Stimulated activated CD4-positive, alpha-beta T cell treated with anti-CD3 and anti-CD28 coated beads, TNF-alpha, amount 100 ng/mL, for 24 hours (primary cell): ENCODE results near the gene HK2.
A peak's percentile ranks its signal among the peaks of the same experiment; 100 is the strongest.
"Not testable (repeated sequence)": the region's sequence is repeated elsewhere in the genome, so short reads cannot be mapped to it uniquely, and the experiment has no call there.

ENCODE experiments used
- DNase-seq, 3 experiments: peaks; one replicate each; pipeline ENCODE4 v3.0.0-alpha.2; 2020; ENCODE audit warnings: low read depth in 3 of 3

HK2 gene

GRCh38 chr2:74833418-74834233, at the start of gene HK2:
Gene HK2, plus strand, starts transcription at chr2:74834127. Its CDS starts 454 bp downstream, at chr2:74834581.
- DNase-seq = peak; percentile 66 to 87 (median 72)

- DNase-seq = no peak
Observed at GRCh38 chr2:74789271-74789670, 44.7 kb upstream of the HK2 start.

GRCh38 chr2:74792282-74792681, 41.6 kb upstream of the HK2 start:
- DNase-seq = no peak

- DNase-seq = not testable (repeated sequence)
Observed at GRCh38 chr2:74794878-74795277, 39.0 kb upstream of the HK2 start.

- no peak for DNase-seq
Observed at GRCh38 chr2:74806355-74806839, 27.5 kb upstream of the HK2 start.

- no peak for DNase-seq
Observed at GRCh38 chr2:74806920-74807319, 27.0 kb upstream of the HK2 start.

GRCh38 chr2:74812787-74813590, 20.9 kb upstream of the HK2 start:
- no peak for DNase-seq

- no peak for DNase-seq
Observed at GRCh38 chr2:74814102-74814501, 19.8 kb upstream of the HK2 start.

GRCh38 chr2:74815941-74816340, 18.0 kb upstream of the HK2 start:
- no peak for DNase-seq

- DNase-seq = no peak
Observed at GRCh38 chr2:74816540-74817303, 17.2 kb upstream of the HK2 start.

GRCh38 chr2:74817304-74817675, 16.6 kb upstream of the HK2 start:
- DNase-seq = no peak

GRCh38 chr2:74819702-74820101, 14.2 kb upstream of the HK2 start:
- no peak for DNase-seq

- no peak for DNase-seq
Observed at GRCh38 chr2:74821177-74822126, 12.5 kb upstream of the HK2 start.

GRCh38 chr2:74822771-74823566, 11.0 kb upstream of the HK2 start:
- no peak for DNase-seq

GRCh38 chr2:74824679-74825078, 9.2 kb upstream of the HK2 start:
- DNase-seq = no peak

GRCh38 chr2:74828543-74828942, 5.4 kb upstream of the HK2 start:
- DNase-seq = no peak

- no peak for DNase-seq
Observed at GRCh38 chr2:74831693-74832530, 2.0 kb upstream of the HK2 start.

- DNase-seq = peak in 1 of 3 experiments; percentile 29
Observed at GRCh38 chr2:74834234-74834791, 386 bp downstream of the HK2 start.
